Neural progenitor cell (in vitro differentiated cells): ENCODE measurements around the gene TMEM229B. TPM values are rescaled to one million over a fixed set of nuclear protein-coding genes. Genes with fewer than 3 reads are reported as not detected.

ENCODE experiments used
- DNase-seq: peaks from one replicate; pipeline ENCODE4 v3.0.0-alpha.2; 2016; ENCODE audit warnings: low spot score
- H2AFZ ChIP-seq: fragments of 200-600 bp; sonication (generic); replicated peaks from 2 replicates; pipeline ENCODE4 v1.6.1; 2016; ENCODE audit warnings: antibody characterized with exemption
- H3F3A ChIP-seq: fragments of 200-600 bp; sonication (generic); 2 replicates; pipeline ENCODE4 v1.6.1; 2016; ENCODE audit warnings: antibody characterized with exemption, low read depth
- H3K27ac ChIP-seq: fragments of 200-600 bp; sonication (generic); 2 replicates; pipeline ENCODE4 v1.5.1; 2016; ENCODE audit warnings: mild to moderate bottlenecking
- H3K27me3 ChIP-seq: fragments of 200-600 bp; sonication (generic); 2 replicates; pipeline ENCODE4 v1.6.1; 2016; ENCODE audit warnings: mild to moderate bottlenecking, moderate library complexity
- H3K36me3 ChIP-seq: fragments of 200-600 bp; sonication (generic); 2 replicates; pipeline ENCODE4 v1.5.1; 2016
- H3K4me1 ChIP-seq: fragments of 200-600 bp; sonication (generic); 2 replicates; pipeline ENCODE4 v1.6.1; 2016; ENCODE audit warnings: mixed run types
- H3K4me2 ChIP-seq: fragments of 200-600 bp; sonication (generic); 2 replicates; pipeline ENCODE4 v1.6.1; 2016
- H3K4me3 ChIP-seq: fragments of 200-600 bp; sonication (generic); 2 replicates; pipeline ENCODE4 v1.5.1; 2016
- H3K79me2 ChIP-seq: fragments of 200-600 bp; sonication (generic); 2 replicates; pipeline ENCODE4 v1.6.1; 2016; ENCODE audit warnings: low read depth
- H3K9ac ChIP-seq: fragments of 200-600 bp; sonication (generic); 2 replicates; pipeline ENCODE4 v1.6.1; 2016
- H3K9me3 ChIP-seq: fragments of 200-600 bp; sonication (generic); 2 replicates; pipeline ENCODE4 v1.5.1; 2016; ENCODE audit warnings: low read depth
- H4K20me1 ChIP-seq: fragments of 200-600 bp; sonication (generic); 2 replicates; pipeline ENCODE4 v1.6.1; 2016; ENCODE audit warnings: low read depth
- H3K27ac Mint-ChIP-seq: 3 replicates; pipeline ENCODE4 v1.8.0; 2021; ENCODE audit warnings: mixed read lengths
- H3K27me3 Mint-ChIP-seq: 2 replicates; pipeline ENCODE4 v1.8.0; 2022; ENCODE audit warnings: low read depth, mild to moderate bottlenecking, inconsistent platforms, moderate library complexity, mixed read lengths; ENCODE audit not compliant: insufficient read depth
- H3K36me3 Mint-ChIP-seq: 3 replicates; pipeline ENCODE4 v1.8.0; 2021; ENCODE audit warnings: mixed read lengths
- H3K4me1 Mint-ChIP-seq: 3 replicates; pipeline ENCODE4 v1.8.0; 2021; ENCODE audit warnings: mixed read lengths
- H3K4me3 Mint-ChIP-seq: 3 replicates; pipeline ENCODE4 v1.8.0; 2021; ENCODE audit warnings: mild to moderate bottlenecking, moderate library complexity, mixed read lengths
- H3K9me3 Mint-ChIP-seq: 3 replicates; pipeline ENCODE4 v1.8.0; 2020; ENCODE audit warnings: mixed read lengths
- EZH2 ChIP-seq: fragments of 200-600 bp; sonication (generic); IDR thresholded peaks from 2 replicates; pipeline ENCODE4 v1.6.1; 2017; ENCODE audit warnings: antibody characterized with exemption, mild to moderate bottlenecking, moderate library complexity
- EZH2phosphoT487 ChIP-seq: fragments of 200-600 bp; sonication (generic); IDR thresholded peaks from 2 replicates; pipeline ENCODE4 v1.6.1; 2017; ENCODE audit warnings: antibody characterized with exemption
- total RNA-seq: library from RNA; depleted of rRNA; stranded (reverse); fragments of >200 nt; gene quantifications from 2 replicates; pipeline ENCODE4 v1.2.3, GENCODE V29; 2015; ENCODE audit warnings: low replicate concordance
- TF ChIP-seq, protein P1 (sequence below): fragments of 200-600 bp; sonication (generic); IDR thresholded peaks from 2 replicates; pipeline ENCODE4 v1.5.1; 2017; ENCODE audit warnings: antibody characterized with exemption, mild to moderate bottlenecking

The TMEM229B gene
- total RNA-seq, 1 donor from 2014 or later = not detected

DNA sequence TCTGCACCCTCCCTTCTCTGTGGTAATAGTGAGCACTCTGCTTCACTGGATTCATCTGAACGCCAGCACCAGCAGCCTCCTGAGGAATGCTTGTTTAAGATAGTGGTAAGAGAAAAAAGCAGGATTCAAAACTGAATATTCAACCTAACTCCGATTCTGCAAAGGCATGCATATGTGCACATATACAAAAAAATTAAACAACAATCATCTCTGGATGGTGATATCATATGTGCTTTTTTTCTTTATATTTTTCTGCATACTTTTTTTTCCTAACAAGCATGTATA is 9.8 kb downstream of the TMEM229B start:
- Mint-ChIP-seq H3K27me3 (peaks cover 2% of the 10 kb centered on the region), H3K27ac (no peak overlapping the region), H3K4me3 (no peak overlapping the region), H3K36me3 (no peaks in the 10 kb centered on the region), H3K4me1 (peaks cover 2% of the 10 kb centered on the region), H3K9me3 (no peaks in the 10 kb centered on the region)
- no peaks in the 10 kb centered on the region for H3F3A ChIP-seq
- H3K4me2 ChIP-seq = no peak overlapping the region
- H3K27ac ChIP-seq = no peak overlapping the region
- no peaks in the 10 kb centered on the region for H3K27me3 ChIP-seq
- H2AFZ ChIP-seq = no peak overlapping the region
- TF ChIP-seq, protein P1, sequence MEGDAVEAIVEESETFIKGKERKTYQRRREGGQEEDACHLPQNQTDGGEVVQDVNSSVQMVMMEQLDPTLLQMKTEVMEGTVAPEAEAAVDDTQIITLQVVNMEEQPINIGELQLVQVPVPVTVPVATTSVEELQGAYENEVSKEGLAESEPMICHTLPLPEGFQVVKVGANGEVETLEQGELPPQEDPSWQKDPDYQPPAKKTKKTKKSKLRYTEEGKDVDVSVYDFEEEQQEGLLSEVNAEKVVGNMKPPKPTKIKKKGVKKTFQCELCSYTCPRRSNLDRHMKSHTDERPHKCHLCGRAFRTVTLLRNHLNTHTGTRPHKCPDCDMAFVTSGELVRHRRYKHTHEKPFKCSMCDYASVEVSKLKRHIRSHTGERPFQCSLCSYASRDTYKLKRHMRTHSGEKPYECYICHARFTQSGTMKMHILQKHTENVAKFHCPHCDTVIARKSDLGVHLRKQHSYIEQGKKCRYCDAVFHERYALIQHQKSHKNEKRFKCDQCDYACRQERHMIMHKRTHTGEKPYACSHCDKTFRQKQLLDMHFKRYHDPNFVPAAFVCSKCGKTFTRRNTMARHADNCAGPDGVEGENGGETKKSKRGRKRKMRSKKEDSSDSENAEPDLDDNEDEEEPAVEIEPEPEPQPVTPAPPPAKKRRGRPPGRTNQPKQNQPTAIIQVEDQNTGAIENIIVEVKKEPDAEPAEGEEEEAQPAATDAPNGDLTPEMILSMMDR = no peak
- no peak for TF ChIP-seq EZH2
- H3K9me3 ChIP-seq = no peaks in the 10 kb centered on the region
- no peaks in the 10 kb centered on the region for H3K36me3 ChIP-seq
- H3K4me3 ChIP-seq = no peak overlapping the region
- H4K20me1 ChIP-seq = no peaks in the 10 kb centered on the region
- no peak for DNase-seq
- H3K9ac ChIP-seq = no peak overlapping the region
- no peaks in the 10 kb centered on the region for H3K79me2 ChIP-seq
- no peaks in the 10 kb centered on the region for H3K4me1 ChIP-seq

DNA sequence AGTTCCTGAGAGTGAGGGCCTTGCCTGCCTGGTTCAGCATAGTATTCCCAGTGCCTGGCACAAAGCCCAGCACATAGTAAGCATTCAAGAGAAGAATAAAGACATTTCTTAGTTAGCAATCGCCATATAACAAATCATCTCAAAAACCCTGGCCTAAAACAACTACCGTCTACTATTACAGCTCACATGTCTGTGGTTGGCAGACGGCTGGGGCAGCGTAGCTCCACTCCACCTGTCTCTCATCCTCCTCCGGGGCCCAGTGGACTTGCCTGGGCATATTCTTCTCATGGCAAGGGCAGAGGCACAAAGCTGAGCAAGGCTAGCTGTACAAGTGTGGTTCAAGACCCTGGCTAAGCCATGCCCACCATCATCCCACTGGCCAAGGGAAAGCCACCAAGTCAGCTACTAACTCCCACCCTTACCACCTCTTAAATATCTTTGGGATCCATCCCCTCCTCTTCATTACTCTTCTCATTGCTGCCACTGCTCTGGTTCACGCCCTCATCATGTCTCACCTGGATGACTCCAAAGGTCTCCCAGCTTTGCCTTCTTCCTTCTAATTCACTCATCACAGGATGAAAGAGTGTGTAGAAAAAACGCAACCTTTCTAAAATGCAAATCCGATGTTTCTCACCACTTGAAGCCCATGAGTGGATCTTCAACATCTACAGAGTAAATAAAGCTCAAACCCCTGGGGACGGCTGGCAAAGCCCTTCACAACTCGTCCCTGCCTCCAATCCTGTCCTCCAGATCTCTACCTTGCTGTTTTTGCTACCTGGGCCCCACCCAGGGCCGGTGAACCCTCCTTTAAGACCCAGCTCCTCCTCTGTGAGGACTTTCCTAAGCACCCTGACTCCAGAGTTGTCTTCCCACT is 10.4 kb downstream of the TMEM229B start:
- Histone ChIP-seq H4K20me1 (no peaks in the 10 kb centered on the region), H3K4me3 (no peak overlapping the region), H3K4me1 (no peaks in the 10 kb centered on the region), H3K9me3 (no peaks in the 10 kb centered on the region), H3K9ac (no peak overlapping the region), H3F3A (no peaks in the 10 kb centered on the region), H2AFZ (no peak overlapping the region), H3K79me2 (no peaks in the 10 kb centered on the region), H3K4me2 (no peak overlapping the region), H3K27ac (no peak overlapping the region), H3K36me3 (no peaks in the 10 kb centered on the region), H3K27me3 (no peaks in the 10 kb centered on the region)
- Mint-ChIP-seq H3K9me3 (no peaks in the 10 kb centered on the region), H3K27ac (no peak overlapping the region), H3K4me1 (peaks cover 2% of the 10 kb centered on the region), H3K27me3 (peaks cover 2% of the 10 kb centered on the region), H3K4me3 (no peak overlapping the region), H3K36me3 (no peaks in the 10 kb centered on the region)
- TF ChIP-seq EZH2 = no peak
- TF ChIP-seq EZH2phosphoT487 = no peak
- TF ChIP-seq, protein P1 = no peak
- no peak for DNase-seq

DNA sequence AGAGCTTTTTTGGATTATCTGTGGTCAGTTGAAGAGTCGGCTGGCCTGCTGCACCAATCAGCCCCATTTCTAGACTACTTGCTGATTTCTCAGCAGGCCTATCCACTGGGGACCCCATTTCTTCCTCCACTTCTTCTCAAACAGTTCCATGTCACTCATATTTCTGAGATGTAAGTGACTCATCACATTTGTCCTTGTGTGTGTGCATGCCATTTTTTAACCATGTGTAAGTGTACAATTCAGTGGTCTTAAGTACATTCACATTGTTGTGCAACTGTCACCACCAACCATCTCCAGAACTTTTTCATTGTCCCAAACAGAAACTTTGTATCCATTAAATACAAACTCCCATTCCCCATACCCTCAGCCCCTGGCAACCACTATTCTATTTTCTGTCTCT is 14.2 kb downstream of the TMEM229B start:
- H3K4me3 ChIP-seq = no peak overlapping the region
- no peaks in the 10 kb centered on the region for H4K20me1 ChIP-seq
- H3K4me2 ChIP-seq = no peak overlapping the region
- no peak overlapping the region for H3K9ac ChIP-seq
- Mint-ChIP-seq H3K27me3 (peaks cover 4% of the 10 kb centered on the region), H3K4me1 (no peaks in the 10 kb centered on the region), H3K27ac (no peak overlapping the region), H3K4me3 (no peak overlapping the region), H3K9me3 (no peaks in the 10 kb centered on the region), H3K36me3 (no peaks in the 10 kb centered on the region)
- no peaks in the 10 kb centered on the region for H3K4me1 ChIP-seq
- H3F3A ChIP-seq = no peaks in the 10 kb centered on the region
- TF ChIP-seq, protein P1 = no peak
- TF ChIP-seq EZH2 (no peak), EZH2phosphoT487 (no peak)
- H3K27ac ChIP-seq = no peak overlapping the region
- no peaks in the 10 kb centered on the region for H3K36me3 ChIP-seq
- no peaks in the 10 kb centered on the region for H3K27me3 ChIP-seq
- DNase-seq = no peak
- no peaks in the 10 kb centered on the region for H3K79me2 ChIP-seq
- H2AFZ ChIP-seq = no peak overlapping the region
- no peaks in the 10 kb centered on the region for H3K9me3 ChIP-seq
